NT2/D1 (cell line): Measurements from ENCODE around the gene NPAS1.

Experiments
- DNase-seq: peaks from one replicate; pipeline ENCODE4 v3.0.0-alpha.2; 2011; ENCODE audit warnings: low read depth, low spot score
- H3K27me3 ChIP-seq: 2 replicates; pipeline ENCODE4 v1.6.0; 2011; ENCODE audit warnings: mild to moderate bottlenecking; ENCODE audit not compliant: insufficient read length, insufficient read depth
- H3K36me3 ChIP-seq: 2 replicates; pipeline ENCODE4 v1.6.1; 2011; ENCODE audit warnings: mild to moderate bottlenecking, low read length, mixed read lengths; ENCODE audit not compliant: insufficient read depth, insufficient read length
- H3K4me1 ChIP-seq: 2 replicates; pipeline ENCODE4 v1.5.1; 2011; ENCODE audit not compliant: insufficient read depth, insufficient read length
- H3K4me3 ChIP-seq: 2 replicates; pipeline ENCODE4 v1.5.1; 2011; ENCODE audit warnings: low read depth; ENCODE audit not compliant: insufficient read length
- H3K9ac ChIP-seq: 2 replicates; pipeline ENCODE4 v1.6.0; 2011; ENCODE audit warnings: low read depth; ENCODE audit not compliant: insufficient read length
- H3K9me3 ChIP-seq: 2 replicates; pipeline ENCODE4 v1.5.1; 2011; ENCODE audit warnings: mild to moderate bottlenecking, low read length; ENCODE audit not compliant: insufficient read depth
- SUZ12 ChIP-seq: IDR thresholded peaks from 2 replicates; pipeline ENCODE4 v1.6.1; 2011; ENCODE audit not compliant: insufficient read length, insufficient read depth; ENCODE audit errors: extremely low read depth
- YY1 ChIP-seq: IDR thresholded peaks from 2 replicates; pipeline ENCODE4 v1.6.1; 2011; ENCODE audit not compliant: insufficient read length, insufficient read depth
- ZNF274 ChIP-seq: IDR thresholded peaks from 2 replicates; pipeline ENCODE4 v1.6.1; 2011; ENCODE audit warnings: mild to moderate bottlenecking, low read depth, low read length

Gene NPAS1

GRCh38 chr19:47068876-47069406 lies 49.3 kb downstream of the NPAS1 start:
- Histone ChIP-seq H3K27me3 (no peaks in the 10 kb centered on the region), H3K36me3 (peaks cover 85% of the 10 kb centered on the region), H3K9me3 (no peaks in the 10 kb centered on the region), H3K9ac (no peak overlapping the region), H3K4me3 (no peak overlapping the region), H3K4me1 (peaks cover 3% of the 10 kb centered on the region)
- no peak for TF ChIP-seq ZNF274
- TF ChIP-seq YY1: no peak
- TF ChIP-seq SUZ12: no peak
- no peak for DNase-seq

- Histone ChIP-seq H3K36me3 (peaks cover 90% of the 10 kb centered on the region), H3K9me3 (no peaks in the 10 kb centered on the region), H3K9ac (no peak overlapping the region), H3K4me1 (peaks cover 3% of the 10 kb centered on the region), H3K4me3 (no peak overlapping the region), H3K27me3 (no peaks in the 10 kb centered on the region)
- DNase-seq: no peak
- no peak for TF ChIP-seq ZNF274
- no peak for TF ChIP-seq SUZ12
- TF ChIP-seq YY1: no peak
Measured at GRCh38 chr19:47069795-47070194, 50.2 kb downstream of the NPAS1 start.

GRCh38 chr19:47070756-47071155 lies 51.1 kb downstream of the NPAS1 start:
- Histone ChIP-seq H3K4me3 (no peak overlapping the region), H3K9ac (no peak overlapping the region), H3K4me1 (peaks cover 3% of the 10 kb centered on the region), H3K9me3 (no peaks in the 10 kb centered on the region), H3K36me3 (peaks cover 90% of the 10 kb centered on the region), H3K27me3 (no peaks in the 10 kb centered on the region)
- DNase-seq: no peak
- TF ChIP-seq SUZ12 (no peak), ZNF274 (no peak), YY1 (no peak)

- H3K9me3 ChIP-seq: no peaks in the 10 kb centered on the region
- H3K9ac ChIP-seq: no peak overlapping the region
- H3K4me3 ChIP-seq: no peak overlapping the region
- no peak for TF ChIP-seq YY1
- TF ChIP-seq ZNF274: no peak
- no peak for TF ChIP-seq SUZ12
- H3K27me3 ChIP-seq: no peaks in the 10 kb centered on the region
- H3K4me1 ChIP-seq: peaks cover 3% of the 10 kb centered on the region
- no peak for DNase-seq
- peaks cover 89% of the 10 kb centered on the region for H3K36me3 ChIP-seq
Measured at GRCh38 chr19:47071731-47072130, 52.1 kb downstream of the NPAS1 start.

DNA sequence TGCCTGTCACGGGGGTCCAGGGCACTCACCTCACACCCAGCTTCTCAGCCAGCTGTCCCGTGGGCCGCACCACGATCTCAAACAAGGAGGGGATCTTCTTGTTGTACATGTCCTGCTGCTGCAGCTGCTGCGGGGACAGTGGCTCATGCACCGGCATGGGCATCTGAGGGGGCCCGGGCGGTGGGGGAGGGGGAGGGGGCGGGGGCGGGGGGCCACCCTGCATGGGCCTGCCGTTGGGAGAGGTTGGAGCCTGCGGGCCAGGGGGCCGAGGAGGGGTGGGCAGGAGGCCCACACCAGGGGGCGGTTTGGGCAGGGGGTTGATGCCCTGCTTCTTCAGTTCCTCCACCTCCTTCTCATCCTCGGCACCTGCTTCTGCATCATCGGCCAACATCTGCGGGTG lies 52.7 kb downstream of the NPAS1 start:
- Histone ChIP-seq H3K27me3 (no peaks in the 10 kb centered on the region), H3K36me3 (peaks cover 86% of the 10 kb centered on the region), H3K9ac (no peak overlapping the region), H3K9me3 (no peaks in the 10 kb centered on the region), H3K4me3 (no peak overlapping the region), H3K4me1 (peaks cover 3% of the 10 kb centered on the region)
- no peak for TF ChIP-seq ZNF274
- no peak for TF ChIP-seq YY1
- no peak for TF ChIP-seq SUZ12
- no peak for DNase-seq

DNA sequence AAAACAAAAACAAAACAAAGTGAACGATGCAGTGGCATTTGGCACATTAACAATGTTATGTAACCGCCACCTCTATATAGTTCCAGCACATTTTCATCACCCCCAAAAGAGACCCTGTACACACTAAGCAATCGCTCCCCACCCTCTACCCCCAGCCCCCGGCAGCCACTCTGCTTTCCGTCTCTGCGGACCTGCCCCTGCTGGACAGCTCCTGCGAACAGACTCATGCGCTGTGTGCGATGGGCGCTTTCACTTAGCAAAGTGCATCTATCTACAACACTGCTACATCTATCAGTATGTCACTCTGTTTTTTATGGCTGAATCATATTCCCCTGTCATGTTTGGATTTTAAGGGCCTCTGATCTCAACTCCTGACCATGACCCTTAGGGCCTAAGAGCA lies 53.9 kb downstream of the NPAS1 start:
- TF ChIP-seq YY1: no peak
- no peak for TF ChIP-seq SUZ12
- no peak for TF ChIP-seq ZNF274
- H3K36me3 ChIP-seq: peaks cover 84% of the 10 kb centered on the region

GRCh38 chr19:47074621-47075020 lies 55.0 kb downstream of the NPAS1 start:
- peaks cover 3% of the 10 kb centered on the region for H3K4me1 ChIP-seq
- H3K36me3 ChIP-seq: peaks cover 82% of the 10 kb centered on the region

More for the DNA sequence above, 53.9 kb downstream of the NPAS1 start:
- H3K27me3 ChIP-seq: no peaks in the 10 kb centered on the region
- no peak overlapping the region for H3K9ac ChIP-seq
- no peak for DNase-seq
- peaks cover 3% of the 10 kb centered on the region for H3K4me1 ChIP-seq
- H3K4me3 ChIP-seq: no peak overlapping the region
- no peaks in the 10 kb centered on the region for H3K9me3 ChIP-seq

More at GRCh38 chr19:47074621-47075020, 55.0 kb downstream of the NPAS1 start:
- no peak overlapping the region for H3K4me3 ChIP-seq
- H3K27me3 ChIP-seq: no peaks in the 10 kb centered on the region
- DNase-seq: no peak
- no peak overlapping the region for H3K9ac ChIP-seq
- H3K9me3 ChIP-seq: no peaks in the 10 kb centered on the region
- TF ChIP-seq YY1 (no peak), SUZ12 (no peak), ZNF274 (no peak)
